GM12878 (cell line): ENCODE results near the gene CDCA3. TPM values are rescaled to one million over a fixed set of nuclear protein-coding genes. Genes with fewer than 3 reads are reported as not detected.
A peak's percentile ranks its signal among the peaks of the same experiment; 100 is the strongest.

Experiments used
- BMI1 ChIP-seq: fragments of 450-650 bp; IDR thresholded peaks from 2 replicates; pipeline ENCODE4 v1.6.1; 2016; ENCODE audit warnings: mild to moderate bottlenecking, moderate library complexity, borderline replicate concordance
- BRCA1 ChIP-seq: IDR thresholded peaks from 2 replicates; pipeline ENCODE4 v1.6.1; 2011; ENCODE audit warnings: low read depth, low read length, improper control_type of control experiment
- CHD2 ChIP-seq: IDR thresholded peaks from 2 replicates; pipeline ENCODE4 v1.6.1; 2011; ENCODE audit warnings: low read depth, low read length, improper control_type of control experiment, borderline replicate concordance
- ESRRA ChIP-seq: IDR thresholded peaks from 2 replicates; pipeline ENCODE4 v1.6.1; 2012; ENCODE audit warnings: mild to moderate bottlenecking, low read length, improper control_type of control experiment
- NKRF ChIP-seq: fragments of 450-650 bp; conservative IDR thresholded peaks from 2 replicates; pipeline ENCODE4 v1.6.1; 2017; ENCODE audit warnings: mild to moderate bottlenecking, moderate library complexity
- NR2F1 ChIP-seq: fragments of 450-650 bp; conservative IDR thresholded peaks from 2 replicates; pipeline ENCODE4 v1.6.1; 2017; ENCODE audit warnings: mild to moderate bottlenecking
- POLR2AphosphoS2 ChIP-seq: IDR thresholded peaks from 2 replicates; pipeline ENCODE4 v1.6.1; 2011; ENCODE audit warnings: low read depth, mild to moderate bottlenecking, low read length, improper control_type of control experiment, moderate library complexity
- RBBP5 ChIP-seq: fragments of 200-600 bp; sonication (generic); conservative IDR thresholded peaks from 2 replicates; pipeline ENCODE4 v1.6.1; 2016
- REST ChIP-seq: IDR thresholded peaks from 2 replicates; pipeline ENCODE4 v1.6.1; 2012; ENCODE audit warnings: mild to moderate bottlenecking, low read depth, low read length
- TAF1 ChIP-seq: IDR thresholded peaks from 2 replicates; pipeline ENCODE4 v1.6.1; 2011; ENCODE audit warnings: mild to moderate bottlenecking, low read depth, low read length, borderline replicate concordance
- TCF12 ChIP-seq: IDR thresholded peaks from 2 replicates; pipeline ENCODE4 v1.6.1; 2011; ENCODE audit warnings: low read depth, mild to moderate bottlenecking, low read length
- polyA plus RNA-seq, 11 experiments: library from polyadenylated mRNA; depleted of rRNA in 4 of 11; unstranded in 6 of 11; stranded (reverse) in 5 of 11; fragments of >200 nt; fragmentation: Nextera tagmentation in 4 of 11; fragmentation: Illumina TruSeq in 1 of 11; extraction: Ambion mirVana in 4 of 11; extraction: Trizol in 1 of 11; gene quantifications; 1 replicate in 1 of 11; 2 replicates in 10 of 11; pipeline versions ENCODE4 v1.2.1 to v1.2.3, GENCODE V29; 2011 to 2016; ENCODE audit warnings: inconsistent platforms in 2 of 11, missing spikeins in 2 of 11, low read depth in 1 of 11
- total RNA-seq, 4 experiments: library from RNA; depleted of rRNA in 3 of 4; stranded (reverse); fragments of >200 nt in 3 of 4; fragmentation: Illumina TruSeq in 1 of 4; extraction: Trizol in 1 of 4; gene quantifications; 2 replicates each; pipeline versions ENCODE4 v1.2.1 to v1.2.3, GENCODE V29; 2013 to 2021
- TF ChIP-seq, protein P1 (sequence below): fragments of 450-650 bp; IDR thresholded peaks from 2 replicates; pipeline ENCODE4 v1.6.1; 2018; ENCODE audit warnings: borderline replicate concordance, mild to moderate bottlenecking; ENCODE audit not compliant: partially characterized antibody
- TF ChIP-seq, protein P2 (sequence below): IDR thresholded peaks from 2 replicates; pipeline ENCODE4 v1.6.1; 2011; ENCODE audit warnings: low read depth, mild to moderate bottlenecking, low read length, moderate library complexity, borderline replicate concordance; ENCODE audit errors: extremely low read depth
- TF ChIP-seq, protein P3 (sequence below): fragments of 450-650 bp; IDR thresholded peaks from 2 replicates; pipeline ENCODE4 v1.6.1; 2018; ENCODE audit warnings: mild to moderate bottlenecking, low read depth, moderate library complexity; ENCODE audit not compliant: partially characterized antibody
- TF ChIP-seq, protein P4 (sequence below): IDR thresholded peaks from 2 replicates; pipeline ENCODE4 v1.6.1; 2012; ENCODE audit warnings: low read depth, low read length, improper control_type of control experiment

The CDCA3 gene
- total and polyA plus RNA-seq, 10 of the 15 experiments (the other 5 are each of a cell fraction or from before 2014, with no cell fraction given), result 34.5 to 148 (median 97.4) TPM

GRCh38 chr12:6851153-6851920, at the start of gene CDCA3 (continued):
- TF ChIP-seq, protein P1, sequence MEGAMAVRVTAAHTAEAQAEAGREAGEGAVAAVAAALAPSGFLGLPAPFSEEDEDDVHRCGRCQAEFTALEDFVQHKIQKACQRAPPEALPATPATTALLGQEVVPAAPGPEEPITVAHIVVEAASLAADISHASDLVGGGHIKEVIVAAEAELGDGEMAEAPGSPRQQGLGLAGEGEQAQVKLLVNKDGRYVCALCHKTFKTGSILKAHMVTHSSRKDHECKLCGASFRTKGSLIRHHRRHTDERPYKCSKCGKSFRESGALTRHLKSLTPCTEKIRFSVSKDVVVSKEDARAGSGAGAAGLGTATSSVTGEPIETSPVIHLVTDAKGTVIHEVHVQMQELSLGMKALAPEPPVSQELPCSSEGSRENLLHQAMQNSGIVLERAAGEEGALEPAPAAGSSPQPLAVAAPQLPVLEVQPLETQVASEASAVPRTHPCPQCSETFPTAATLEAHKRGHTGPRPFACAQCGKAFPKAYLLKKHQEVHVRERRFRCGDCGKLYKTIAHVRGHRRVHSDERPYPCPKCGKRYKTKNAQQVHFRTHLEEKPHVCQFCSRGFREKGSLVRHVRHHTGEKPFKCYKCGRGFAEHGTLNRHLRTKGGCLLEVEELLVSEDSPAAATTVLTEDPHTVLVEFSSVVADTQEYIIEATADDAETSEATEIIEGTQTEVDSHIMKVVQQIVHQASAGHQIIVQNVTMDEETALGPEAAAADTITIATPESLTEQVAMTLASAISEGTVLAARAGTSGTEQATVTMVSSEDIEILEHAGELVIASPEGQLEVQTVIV, result no peak
- TF ChIP-seq TCF12, result peak; percentile 67; the same call in 1 of the 2 replicates
- 0 out of 2 replicates have a peak, but pooled peaks have one; percentile 67 for TF ChIP-seq ESRRA
- peak; percentile 38; the same call in 1 of the 2 replicates for TF ChIP-seq TAF1
- peak; percentile 99 for TF ChIP-seq NKRF
- peak; percentile 77 for TF ChIP-seq POLR2AphosphoS2
- TF ChIP-seq NR2F1, result no peak
- TF ChIP-seq, protein P2, sequence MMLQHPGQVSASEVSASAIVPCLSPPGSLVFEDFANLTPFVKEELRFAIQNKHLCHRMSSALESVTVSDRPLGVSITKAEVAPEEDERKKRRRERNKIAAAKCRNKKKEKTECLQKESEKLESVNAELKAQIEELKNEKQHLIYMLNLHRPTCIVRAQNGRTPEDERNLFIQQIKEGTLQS, result no peak
- TF ChIP-seq, protein P3, sequence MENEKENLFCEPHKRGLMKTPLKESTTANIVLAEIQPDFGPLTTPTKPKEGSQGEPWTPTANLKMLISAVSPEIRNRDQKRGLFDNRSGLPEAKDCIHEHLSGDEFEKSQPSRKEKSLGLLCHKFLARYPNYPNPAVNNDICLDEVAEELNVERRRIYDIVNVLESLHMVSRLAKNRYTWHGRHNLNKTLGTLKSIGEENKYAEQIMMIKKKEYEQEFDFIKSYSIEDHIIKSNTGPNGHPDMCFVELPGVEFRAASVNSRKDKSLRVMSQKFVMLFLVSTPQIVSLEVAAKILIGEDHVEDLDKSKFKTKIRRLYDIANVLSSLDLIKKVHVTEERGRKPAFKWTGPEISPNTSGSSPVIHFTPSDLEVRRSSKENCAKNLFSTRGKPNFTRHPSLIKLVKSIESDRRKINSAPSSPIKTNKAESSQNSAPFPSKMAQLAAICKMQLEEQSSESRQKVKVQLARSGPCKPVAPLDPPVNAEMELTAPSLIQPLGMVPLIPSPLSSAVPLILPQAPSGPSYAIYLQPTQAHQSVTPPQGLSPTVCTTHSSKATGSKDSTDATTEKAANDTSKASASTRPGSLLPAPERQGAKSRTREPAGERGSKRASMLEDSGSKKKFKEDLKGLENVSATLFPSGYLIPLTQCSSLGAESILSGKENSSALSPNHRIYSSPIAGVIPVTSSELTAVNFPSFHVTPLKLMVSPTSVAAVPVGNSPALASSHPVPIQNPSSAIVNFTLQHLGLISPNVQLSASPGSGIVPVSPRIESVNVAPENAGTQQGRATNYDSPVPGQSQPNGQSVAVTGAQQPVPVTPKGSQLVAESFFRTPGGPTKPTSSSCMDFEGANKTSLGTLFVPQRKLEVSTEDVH, result peak; percentile 77
- TF ChIP-seq BMI1, result no peak
- TF ChIP-seq CHD2, result peak; percentile 97
- TF ChIP-seq RBBP5, result no peak
- TF ChIP-seq REST, result no peak
- TF ChIP-seq, protein P4, sequence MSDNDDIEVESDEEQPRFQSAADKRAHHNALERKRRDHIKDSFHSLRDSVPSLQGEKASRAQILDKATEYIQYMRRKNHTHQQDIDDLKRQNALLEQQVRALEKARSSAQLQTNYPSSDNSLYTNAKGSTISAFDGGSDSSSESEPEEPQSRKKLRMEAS, result 0 out of 2 replicates have a peak, but pooled peaks have one; percentile 44
- peak; percentile 29; the same call in 1 of the 2 replicates for TF ChIP-seq BRCA1
